GM12878 (cell line): ENCODE measurements around the gene CPA2. TPM values are rescaled to one million over a fixed set of nuclear protein-coding genes. Genes with fewer than 3 reads are reported as not detected.

Experiments used
- ATAC-seq: fragments of 200-7000 bp; cut with Tn5 transposase; 3 replicates; pipeline ENCODE4 v1.9.1; 2020; ENCODE audit warnings: mild to moderate bottlenecking, moderate library complexity
- BruUV-seq: library from RNA; stranded (reverse); fragments of 400-500 nt; replicated peaks from 2 replicates; lab custom pipeline; 2021; lab: Mats Ljungman, UMichigan
- CTCF ChIA-PET: fragments of 300-600 bp; sonication (Branson Sonifier 250); formaldehyde crosslinking; extraction: SDS; loops from one replicate; lab custom pipeline; 2021; ENCODE audit warnings: inconsistent platforms; lab: Yijun Ruan, JAX
- POLR2A ChIA-PET: fragments of 350-600 bp; formaldehyde crosslinking; extraction: SDS; loops from one replicate; lab custom pipeline; 2021; ENCODE audit warnings: inconsistent platforms; lab: Charles Lee
- RAD21 ChIA-PET: fragments of 300-600 bp; sonication (Branson Sonifier 250); formaldehyde crosslinking; loops from one replicate; lab custom pipeline; 2023; ENCODE audit warnings: antibody characterized with exemption; ENCODE audit not compliant: unreplicated experiment; lab: Charles Lee
- SMC1A ChIA-PET: fragments of 300-600 bp; sonication (Branson Sonifier 250); formaldehyde crosslinking; loops from one replicate; lab custom pipeline; 2023; ENCODE audit not compliant: unreplicated experiment, uncharacterized antibody; lab: Charles Lee
- DNase-seq: peaks from one replicate; pipeline ENCODE4 v3.0.0-alpha.2; 2011; ENCODE audit warnings: low read depth, low spot score
- FAIRE-seq: peaks from 3 replicates; lab custom pipeline; 2011; peaks lifted over from hg19 to GRCh38; lab: Jason Lieb, UNC
- H2AFZ ChIP-seq: 2 replicates; pipeline ENCODE4 v1.6.0; 2011; ENCODE audit warnings: low read depth, low read length, control low read depth; ENCODE audit not compliant: control insufficient read depth
- H3K27ac ChIP-seq: 2 replicates; pipeline ENCODE4 v1.5.1; 2011; ENCODE audit warnings: control low read depth; ENCODE audit not compliant: control insufficient read depth, insufficient read depth
- H3K27me3 ChIP-seq, 2 experiments: replicated peaks in 1 of 2; 2 replicates each; pipeline versions ENCODE4 v1.6.0 to v1.6.1; 2011; ENCODE audit warnings: low read length in 1 of 2; ENCODE audit not compliant: control insufficient read depth in 2 of 2, insufficient read depth in 2 of 2
- H3K36me3 ChIP-seq, 2 experiments: 2 replicates each; pipeline ENCODE4 v1.5.1; 2011; ENCODE audit warnings: low read length in 1 of 2; ENCODE audit not compliant: control insufficient read depth in 2 of 2, insufficient read depth in 2 of 2
- H3K4me1 ChIP-seq: 2 replicates; pipeline ENCODE4 v1.6.1; 2011; ENCODE audit warnings: mild to moderate bottlenecking, low read length, moderate library complexity, mixed read lengths; ENCODE audit not compliant: control insufficient read depth, insufficient read depth
- H3K4me2 ChIP-seq: 2 replicates; pipeline ENCODE4 v1.6.0; 2011; ENCODE audit warnings: control low read depth; ENCODE audit not compliant: control insufficient read depth, insufficient read depth
- H3K4me3 ChIP-seq: fragments of 200-600 bp; sonication (generic); 2 replicates; pipeline ENCODE4 v1.5.1; 2016
- H3K79me2 ChIP-seq: 2 replicates; pipeline ENCODE4 v1.6.0; 2011; ENCODE audit warnings: low read length; ENCODE audit not compliant: control insufficient read depth, insufficient read depth
- H3K9ac ChIP-seq: 2 replicates; pipeline ENCODE4 v1.8.0; 2011; ENCODE audit warnings: low read length, control low read depth, mixed read lengths; ENCODE audit not compliant: control insufficient read depth, insufficient read depth
- H3K9me3 ChIP-seq: replicated peaks from 3 replicates; pipeline ENCODE4 v1.5.1; 2011; ENCODE audit warnings: mild to moderate bottlenecking, low read length; ENCODE audit not compliant: control insufficient read depth, insufficient read depth
- H4K20me1 ChIP-seq: 2 replicates; pipeline ENCODE4 v1.6.0; 2011; ENCODE audit not compliant: control insufficient read depth, insufficient read depth
- CEBPB ChIP-seq, 2 experiments: fragments of 150-350 bp in 1 of 2; IDR thresholded peaks; 2 replicates each; pipeline ENCODE4 v1.6.1; 2012 to 2014; ENCODE audit warnings: low read depth in 2 of 2, low read length in 2 of 2, borderline replicate concordance in 1 of 2, inconsistent platforms in 1 of 2
- EED ChIP-seq: sonication (generic); IDR thresholded peaks from 2 replicates; pipeline ENCODE4 v1.6.1; 2016; ENCODE audit warnings: antibody characterized with exemption, low read depth
- GATAD2B ChIP-seq: fragments of 450-650 bp; conservative IDR thresholded peaks from 2 replicates; pipeline ENCODE4 v1.6.1; 2017; ENCODE audit warnings: low read depth, mild to moderate bottlenecking, moderate library complexity
- KDM1A ChIP-seq: fragments of 200-600 bp; sonication (generic); IDR thresholded peaks from 2 replicates; pipeline ENCODE4 v1.6.1; 2016; ENCODE audit warnings: borderline replicate concordance
- KLF5 ChIP-seq: fragments of 450-650 bp; IDR thresholded peaks from 2 replicates; pipeline ENCODE4 v1.6.1; 2014; ENCODE audit warnings: mild to moderate bottlenecking; ENCODE audit not compliant: partially characterized antibody
- MTA3 ChIP-seq: IDR thresholded peaks from 2 replicates; pipeline ENCODE4 v1.6.1; 2012; ENCODE audit warnings: low read length, inconsistent platforms, borderline replicate concordance
- NFYA ChIP-seq: IDR thresholded peaks from 2 replicates; pipeline ENCODE4 v1.6.1; 2011; ENCODE audit warnings: low read depth, mild to moderate bottlenecking, low read length, improper control_type of control experiment, borderline replicate concordance
- PAX5 ChIP-seq: IDR thresholded peaks from 2 replicates; pipeline ENCODE4 v1.6.1; 2011; ENCODE audit warnings: low read depth, low read length, borderline replicate concordance
- RAD51 ChIP-seq: fragments of 450-650 bp; IDR thresholded peaks from 2 replicates; pipeline ENCODE4 v1.6.1; 2016; ENCODE audit warnings: moderate library complexity, mild to moderate bottlenecking, inconsistent platforms
- SMC3 ChIP-seq: IDR thresholded peaks from 2 replicates; pipeline ENCODE4 v1.6.1; 2011; ENCODE audit warnings: low read length, improper control_type of control experiment, borderline replicate concordance
- TAF1 ChIP-seq: IDR thresholded peaks from 2 replicates; pipeline ENCODE4 v1.6.1; 2011; ENCODE audit warnings: mild to moderate bottlenecking, low read depth, low read length, borderline replicate concordance
- TARDBP ChIP-seq: IDR thresholded peaks from 2 replicates; pipeline ENCODE4 v1.6.1; 2016; ENCODE audit warnings: borderline replicate concordance
- ZNF274 ChIP-seq: IDR thresholded peaks from one replicate; pipeline ENCODE4 v1.8.0; 2011; ENCODE audit not compliant: insufficient read length, insufficient read depth
- WGBS: methylation state at CpG from one replicate; pipeline ENCODE4 v1.1.6; 2016; ENCODE audit warnings: low lambda C conversion rate; ENCODE audit not compliant: insufficient replicate concordance, insufficient coverage; ENCODE audit errors: missing lambda C conversion rate; 5-methylcytosine and 5-hydroxymethylcytosine counted together
- in situ Hi-C: fragments of 300-500 bp; cut with MboI; formaldehyde crosslinking; loops from 9 replicates; pipeline ENCODE4 v1.14.3; 2018; ENCODE audit warnings: mixed read lengths
- intact Hi-C: fragments of 100-400 bp; cut with micrococcal nuclease; formaldehyde crosslinking; loops from one replicate; pipeline ENCODE4 v1.14.2; 2022; ENCODE audit not compliant: unreplicated experiment
- polyA plus RNA-seq, 11 experiments: library from polyadenylated mRNA; depleted of rRNA in 4 of 11; unstranded in 6 of 11; stranded (reverse) in 5 of 11; fragments of >200 nt; fragmentation: Nextera tagmentation in 4 of 11; fragmentation: Illumina TruSeq in 1 of 11; extraction: Ambion mirVana in 4 of 11; extraction: Trizol in 1 of 11; gene quantifications; 1 replicate in 1 of 11; 2 replicates in 10 of 11; pipeline versions ENCODE4 v1.2.1 to v1.2.3, GENCODE V29; 2011 to 2016; ENCODE audit warnings: inconsistent platforms in 2 of 11, missing spikeins in 2 of 11, low read depth in 1 of 11
- total RNA-seq, 4 experiments: library from RNA; depleted of rRNA in 3 of 4; stranded (reverse); fragments of >200 nt in 3 of 4; fragmentation: Illumina TruSeq in 1 of 4; extraction: Trizol in 1 of 4; gene quantifications; 2 replicates each; pipeline versions ENCODE4 v1.2.1 to v1.2.3, GENCODE V29; 2013 to 2021
- TF ChIP-seq, protein P1 (sequence below): IDR thresholded peaks from 2 replicates; pipeline ENCODE4 v1.6.1; 2011; ENCODE audit warnings: borderline replicate concordance, low read depth, mild to moderate bottlenecking, moderate library complexity, low read length; ENCODE audit not compliant: insufficient read depth, poor library complexity, severe bottlenecking
- TF ChIP-seq, protein P2 (sequence below): fragments of 450-650 bp; IDR thresholded peaks from 2 replicates; pipeline ENCODE4 v1.6.1; 2017; ENCODE audit warnings: borderline replicate concordance

The CPA2 gene
- total and polyA plus RNA-seq, 10 of the 15 experiments (the other 5 are each of a cell fraction or from before 2014, with no cell fraction given), result 0.04 to 1.9 TPM; not detected in 8

- BruUV-seq, result no TSS peak
- intact Hi-C loops, result loop anchor here (10.0 kb wide), 1 partner anchor 55 kb away; no protein-coding TSS in a partner anchor
- H3K27ac ChIP-seq, result no peak overlapping the region
- TF ChIP-seq TAF1, result no peak
- no peak for TF ChIP-seq CEBPB (IDR thresholded peaks at IDR 0.05; ENCODE audit: borderline replicate concordance in 1 of 2, low read depth in 2 of 2, low read length in 2 of 2)
- no peak for TF ChIP-seq MTA3
- TF ChIP-seq GATAD2B, result no peak
- TF ChIP-seq, protein P1, sequence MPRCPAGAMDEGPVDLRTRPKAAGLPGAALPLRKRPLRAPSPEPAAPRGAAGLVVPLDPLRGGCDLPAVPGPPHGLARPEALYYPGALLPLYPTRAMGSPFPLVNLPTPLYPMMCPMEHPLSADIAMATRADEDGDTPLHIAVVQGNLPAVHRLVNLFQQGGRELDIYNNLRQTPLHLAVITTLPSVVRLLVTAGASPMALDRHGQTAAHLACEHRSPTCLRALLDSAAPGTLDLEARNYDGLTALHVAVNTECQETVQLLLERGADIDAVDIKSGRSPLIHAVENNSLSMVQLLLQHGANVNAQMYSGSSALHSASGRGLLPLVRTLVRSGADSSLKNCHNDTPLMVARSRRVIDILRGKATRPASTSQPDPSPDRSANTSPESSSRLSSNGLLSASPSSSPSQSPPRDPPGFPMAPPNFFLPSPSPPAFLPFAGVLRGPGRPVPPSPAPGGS, result no peak
- TF ChIP-seq KLF5, result no peak
- no peak for TF ChIP-seq TARDBP
- no peak for TF ChIP-seq ZNF274
- no peak for TF ChIP-seq SMC3
- no peak for TF ChIP-seq NFYA
- TF ChIP-seq RAD51, result no peak
- no peak for TF ChIP-seq PAX5
- no peak for TF ChIP-seq EED
- TF ChIP-seq KDM1A, result no peak
- TF ChIP-seq, protein P2, sequence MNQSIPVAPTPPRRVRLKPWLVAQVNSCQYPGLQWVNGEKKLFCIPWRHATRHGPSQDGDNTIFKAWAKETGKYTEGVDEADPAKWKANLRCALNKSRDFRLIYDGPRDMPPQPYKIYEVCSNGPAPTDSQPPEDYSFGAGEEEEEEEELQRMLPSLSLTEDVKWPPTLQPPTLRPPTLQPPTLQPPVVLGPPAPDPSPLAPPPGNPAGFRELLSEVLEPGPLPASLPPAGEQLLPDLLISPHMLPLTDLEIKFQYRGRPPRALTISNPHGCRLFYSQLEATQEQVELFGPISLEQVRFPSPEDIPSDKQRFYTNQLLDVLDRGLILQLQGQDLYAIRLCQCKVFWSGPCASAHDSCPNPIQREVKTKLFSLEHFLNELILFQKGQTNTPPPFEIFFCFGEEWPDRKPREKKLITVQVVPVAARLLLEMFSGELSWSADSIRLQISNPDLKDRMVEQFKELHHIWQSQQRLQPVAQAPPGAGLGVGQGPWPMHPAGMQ, result no peak
- H3K4me2 ChIP-seq, result no peak overlapping the region
- H3K4me1 ChIP-seq, result no peaks in the 10 kb centered on the region
- WGBS, result 51% methylated on average over 9 of the region's 9 CpGs
- H3K27me3 ChIP-seq, result no peaks in the 10 kb centered on the region
- ChIA-PET SMC1A (no interaction called here), CTCF (no interaction called here), POLR2A (no interaction called here), RAD21 (no interaction called here)
- no peaks in the 10 kb centered on the region; the same call in 2 of the 3 replicates for H3K9me3 ChIP-seq
- in situ Hi-C loops, result no loop called here
- FAIRE-seq (no peak), ATAC-seq (no peak), DNase-seq (no peak)
- H3K36me3 ChIP-seq, result no peaks in the 10 kb centered on the region
- no peak overlapping the region for H3K4me3 ChIP-seq
- no peak overlapping the region for H2AFZ ChIP-seq
- H3K79me2 ChIP-seq, result no peaks in the 10 kb centered on the region
- H3K9ac ChIP-seq, result no peak overlapping the region
- no peaks in the 10 kb centered on the region for H4K20me1 ChIP-seq
Observed at GRCh38 chr7:130219871-130220270, 46.8 kb upstream of the CPA2 start.
